H9 (cell line): ENCODE measurements around the gene CCDC13. TPM values are rescaled to one million over a fixed set of nuclear protein-coding genes. Genes with fewer than 3 reads are reported as not detected.

ENCODE experiments used
- DNase-seq: peaks from one replicate; pipeline ENCODE4 v3.0.0-alpha.2; 2017
- H2AFZ ChIP-seq: one replicate; pipeline ENCODE4 v1.6.1; 2013; ENCODE audit warnings: mild to moderate bottlenecking, low read length, control low read depth, moderate library complexity
- H2AK5ac ChIP-seq: 2 replicates; pipeline ENCODE4 v1.6.1; 2013; ENCODE audit warnings: low read length, control low read depth, mixed read lengths; ENCODE audit not compliant: insufficient read length
- H2BK120ac ChIP-seq: one replicate; pipeline ENCODE4 v1.6.1; 2013; ENCODE audit warnings: low read depth, mild to moderate bottlenecking, low read length, control low read depth, inconsistent platforms; ENCODE audit not compliant: poor library complexity, severe bottlenecking
- H2BK12ac ChIP-seq: 2 replicates; pipeline ENCODE4 v1.6.1; 2013; ENCODE audit warnings: low read length, control low read depth, mixed read lengths, low read depth; ENCODE audit not compliant: insufficient read length
- H2BK15ac ChIP-seq: 2 replicates; pipeline ENCODE4 v1.6.1; 2013; ENCODE audit warnings: low read depth, low read length, control low read depth
- H2BK20ac ChIP-seq: one replicate; pipeline ENCODE4 v1.6.1; 2013; ENCODE audit warnings: low read depth, mild to moderate bottlenecking, low read length, control low read depth, inconsistent platforms; ENCODE audit not compliant: poor library complexity, severe bottlenecking
- H2BK5ac ChIP-seq: 2 replicates; pipeline ENCODE4 v1.6.1; 2013; ENCODE audit warnings: low read length, control low read depth, mixed read lengths; ENCODE audit not compliant: insufficient read length
- H3K14ac ChIP-seq: 2 replicates; pipeline ENCODE4 v1.6.1; 2013; ENCODE audit warnings: low read length, control low read depth; ENCODE audit not compliant: insufficient read depth
- H3K18ac ChIP-seq: 2 replicates; pipeline ENCODE4 v1.6.1; 2013; ENCODE audit warnings: low read depth, mild to moderate bottlenecking, mixed read lengths, low read length, control low read depth; ENCODE audit not compliant: insufficient read length
- H3K23ac ChIP-seq: 2 replicates; pipeline ENCODE4 v1.6.1; 2013; ENCODE audit warnings: low read length, control low read depth, mixed read lengths, low read depth; ENCODE audit not compliant: insufficient read length
- H3K23me2 ChIP-seq: 2 replicates; pipeline ENCODE4 v1.6.1; 2013; ENCODE audit warnings: low read depth, mild to moderate bottlenecking, mixed read lengths, low read length, control low read depth; ENCODE audit not compliant: insufficient read length, poor library complexity, severe bottlenecking
- H3K27ac ChIP-seq: 2 replicates; pipeline ENCODE4 v1.5.1; 2013; ENCODE audit warnings: low read length, control low read depth, mixed read lengths, low read depth; ENCODE audit not compliant: insufficient read length
- H3K27me3 ChIP-seq: 2 replicates; pipeline ENCODE4 v1.6.1; 2013; ENCODE audit warnings: low read length, control low read depth, inconsistent platforms; ENCODE audit not compliant: insufficient read depth
- H3K4ac ChIP-seq: 2 replicates; pipeline ENCODE4 v1.6.1; 2013; ENCODE audit warnings: low read depth, mild to moderate bottlenecking, control low read depth, inconsistent platforms, low read length, moderate library complexity
- H3K4me1 ChIP-seq: 2 replicates; pipeline ENCODE4 v1.6.1; 2013; ENCODE audit warnings: low read length, control low read depth, inconsistent platforms; ENCODE audit not compliant: insufficient read depth
- H3K4me2 ChIP-seq: 2 replicates; pipeline ENCODE4 v1.6.1; 2013; ENCODE audit warnings: low read length, control low read depth, mixed read lengths; ENCODE audit not compliant: insufficient read length, insufficient read depth
- H3K56ac ChIP-seq: 2 replicates; pipeline ENCODE4 v1.6.1; 2013; ENCODE audit warnings: low read depth, mild to moderate bottlenecking, mixed read lengths, low read length, control low read depth; ENCODE audit not compliant: insufficient read length
- H3K79me1 ChIP-seq: 2 replicates; pipeline ENCODE4 v1.6.1; 2013; ENCODE audit warnings: low read depth, mild to moderate bottlenecking, moderate library complexity, low read length, control low read depth, inconsistent platforms; ENCODE audit not compliant: insufficient read depth, poor library complexity, severe bottlenecking
- H3K79me2 ChIP-seq: 2 replicates; pipeline ENCODE4 v1.6.1; 2013; ENCODE audit warnings: low read length, control low read depth, inconsistent platforms; ENCODE audit not compliant: insufficient read depth
- H3K9ac ChIP-seq: 2 replicates; pipeline ENCODE4 v1.6.1; 2013; ENCODE audit warnings: low read length, control low read depth, mixed read lengths; ENCODE audit not compliant: insufficient read length; ENCODE audit errors: extremely low read depth
- H3K9me3 ChIP-seq: one replicate; pipeline ENCODE4 v1.6.1; 2013; ENCODE audit warnings: low read depth, low read length, inconsistent platforms; ENCODE audit not compliant: control insufficient read depth
- H3T11ph ChIP-seq: one replicate; pipeline ENCODE4 v1.6.1; 2013; ENCODE audit warnings: mild to moderate bottlenecking, low read length, control low read depth, inconsistent platforms
- H4K20me1 ChIP-seq: one replicate; pipeline ENCODE4 v1.6.1; 2013; ENCODE audit not compliant: control insufficient read depth, insufficient read length, insufficient read depth
- H4K5ac ChIP-seq: 2 replicates; pipeline ENCODE4 v1.6.1; 2013; ENCODE audit warnings: low read depth, mild to moderate bottlenecking, mixed read lengths, low read length, control low read depth; ENCODE audit not compliant: insufficient read length
- H4K8ac ChIP-seq: replicated peaks from 2 replicates; pipeline ENCODE4 v1.6.1; 2013; ENCODE audit warnings: low read length, control low read depth, mixed read lengths, low read depth; ENCODE audit not compliant: insufficient read length
- H4K91ac ChIP-seq: 2 replicates; pipeline ENCODE4 v1.6.1; 2013; ENCODE audit warnings: low read depth, mild to moderate bottlenecking, moderate library complexity, mixed read lengths, low read length, control low read depth; ENCODE audit not compliant: insufficient read length
- H3K27ac Mint-ChIP-seq, 3 experiments: 2 replicates in 2 of 3; 3 replicates in 1 of 3; pipeline ENCODE4 v1.8.0; 2020 to 2021; ENCODE audit warnings: mixed read lengths in 3 of 3, mild to moderate bottlenecking in 1 of 3, moderate library complexity in 1 of 3
- H3K27me3 Mint-ChIP-seq: 2 replicates; pipeline ENCODE4 v1.8.0; 2021; ENCODE audit warnings: low read depth, mild to moderate bottlenecking, moderate library complexity, mixed read lengths
- H3K36me3 Mint-ChIP-seq, 3 experiments: 2 replicates in 2 of 3; 3 replicates in 1 of 3; pipeline ENCODE4 v1.8.0; 2020 to 2021; ENCODE audit warnings: low read depth in 3 of 3, mixed read lengths in 3 of 3; ENCODE audit not compliant: insufficient read depth in 1 of 3
- H3K4me1 Mint-ChIP-seq, 2 experiments: 2 replicates each; pipeline ENCODE4 v1.8.0; 2020; ENCODE audit warnings: mixed read lengths in 2 of 2
- H3K4me3 Mint-ChIP-seq, 2 experiments: 2 replicates in 1 of 2; 3 replicates in 1 of 2; pipeline ENCODE4 v1.8.0; 2020 to 2021; ENCODE audit warnings: mild to moderate bottlenecking in 2 of 2, mixed read lengths in 2 of 2, moderate library complexity in 1 of 2
- H3K9me3 Mint-ChIP-seq, 2 experiments: 2 replicates in 1 of 2; 3 replicates in 1 of 2; pipeline ENCODE4 v1.8.0; 2020; ENCODE audit warnings: mild to moderate bottlenecking in 2 of 2, mixed read lengths in 2 of 2, moderate library complexity in 1 of 2
- CTCF ChIP-seq: fragments of 200-600 bp; sonication (generic); conservative IDR thresholded peaks from 3 replicates; pipeline ENCODE4 v1.8.0; 2021; ENCODE audit warnings: antibody characterized with exemption, mild to moderate bottlenecking
- WGBS: extraction: QIAGEN DNeasy Blood & Tissue Kit; methylation state at CpG from one replicate; pipeline ENCODE4 v1.1.7; 2013; ENCODE audit warnings: missing lambda C conversion rate, low lambda C conversion rate, mixed read lengths; ENCODE audit not compliant: insufficient read length; ENCODE audit errors: extremely low coverage; 5-methylcytosine and 5-hydroxymethylcytosine counted together
- total RNA-seq: library from RNA; stranded (reverse); gene quantifications from 2 replicates; pipeline ENCODE4 v1.2.1, GENCODE V29; 2021

The CCDC13 gene
- total RNA-seq, 1 experiment from 2014 or later: not detected

GRCh38 chr3:42819351-42819965, 46.4 kb upstream of the CCDC13 start:
- H3K79me2 ChIP-seq: no peaks in the 10 kb centered on the region
- no peak overlapping the region for H4K5ac ChIP-seq
- Mint-ChIP-seq H3K9me3 (no peaks in the 10 kb centered on the region), H3K4me1 (peaks cover 4 to 15% of the 10 kb centered on the region in 2 experiments), H3K27ac (peak overlapping the region in 1 of 3 experiments; percentile 52; a peak in 1 of 7 replicates), H3K4me3 (no peak overlapping the region), H3K36me3 (no peaks in the 10 kb centered on the region), H3K27me3 (no peaks in the 10 kb centered on the region)
- H3K23me2 ChIP-seq: no peaks in the 10 kb centered on the region
- WGBS: no CpG with 5 or more reads among the region's 2 CpGs
- H4K8ac ChIP-seq: no peak overlapping the region
- H3K79me1 ChIP-seq: no peaks in the 10 kb centered on the region
- peak; percentile 30; the same call in 1 of the 3 replicates for TF ChIP-seq CTCF
- H3K9me3 ChIP-seq: no peaks in the 10 kb centered on the region
- H3K27ac ChIP-seq: no peak overlapping the region
- H3K27me3 ChIP-seq: no peaks in the 10 kb centered on the region
- no peak overlapping the region for H3K14ac ChIP-seq
- H2BK120ac ChIP-seq: no peak overlapping the region
- no peak overlapping the region for H2BK20ac ChIP-seq
- no peaks in the 10 kb centered on the region for H4K20me1 ChIP-seq
- H3K9ac ChIP-seq: no peak overlapping the region
- H3K4ac ChIP-seq: no peak overlapping the region
- H3K4me2 ChIP-seq: no peak overlapping the region
- no peaks in the 10 kb centered on the region for H3K4me1 ChIP-seq
- H2BK12ac ChIP-seq: no peak overlapping the region
- no peak overlapping the region for H2AFZ ChIP-seq
- H2AK5ac ChIP-seq: no peak overlapping the region
- no peak overlapping the region for H2BK15ac ChIP-seq
- no peak overlapping the region for H3K18ac ChIP-seq
- no peak overlapping the region for H3K23ac ChIP-seq
- H4K91ac ChIP-seq: no peak overlapping the region
- H2BK5ac ChIP-seq: no peak overlapping the region
- no peak overlapping the region for H3K56ac ChIP-seq
- no peak overlapping the region for H3T11ph ChIP-seq
- peak; percentile 35 for DNase-seq
